CD4-positive, alpha-beta T cell treated with Interleukin-1 beta for 1 hour (primary cell): ENCODE measurements around the gene GGA2.

Experiments
- DNase-seq, 2 donors: peaks; one replicate each; pipeline ENCODE4 v3.0.0-alpha.2; 2020 to 2022

GGA2 gene

GRCh38 chr16:23502466-23502865 is 7.8 kb downstream of the GGA2 start:
- DNase-seq: no peak

- no peak for DNase-seq
Observed at GRCh38 chr16:23501291-23501690, 9.0 kb downstream of the GGA2 start.

GRCh38 chr16:23500862-23501225 is 9.4 kb downstream of the GGA2 start:
- no peak for DNase-seq

- DNase-seq: no peak
Observed at GRCh38 chr16:23500212-23500861, 10.0 kb downstream of the GGA2 start.

GRCh38 chr16:23499801-23500200 is 10.5 kb downstream of the GGA2 start:
- DNase-seq: no peak

- DNase-seq: no peak
Observed at GRCh38 chr16:23498863-23499262, 11.4 kb downstream of the GGA2 start.

- DNase-seq: no peak
Observed at GRCh38 chr16:23497543-23497868, 12.8 kb downstream of the GGA2 start.

- no peak for DNase-seq
Observed at GRCh38 chr16:23496821-23497542, 13.3 kb downstream of the GGA2 start.

GRCh38 chr16:23495671-23496070 is 14.6 kb downstream of the GGA2 start:
- no peak for DNase-seq

- DNase-seq: no peak
Observed at GRCh38 chr16:23494188-23494587, 16.1 kb downstream of the GGA2 start.

- DNase-seq: no peak
Observed at GRCh38 chr16:23491490-23492391, 18.6 kb downstream of the GGA2 start.

- DNase-seq: no peak
Observed at GRCh38 chr16:23486480-23486879, 23.8 kb downstream of the GGA2 start.

- no peak for DNase-seq
Observed at GRCh38 chr16:23485841-23486240, 24.5 kb downstream of the GGA2 start.

- no peak for DNase-seq
Observed at GRCh38 chr16:23485257-23485614, 25.1 kb downstream of the GGA2 start.

- DNase-seq: no peak
Observed at GRCh38 chr16:23484510-23485256, 25.6 kb downstream of the GGA2 start.

GRCh38 chr16:23483492-23483891 is 26.8 kb downstream of the GGA2 start:
- peak; percentile 8 to 33 for DNase-seq

- DNase-seq: peak; percentile 72 to 75
Observed at GRCh38 chr16:23482778-23483177, 27.5 kb downstream of the GGA2 start.

- DNase-seq: no peak
Observed at GRCh38 chr16:23480257-23480656, 30.0 kb downstream of the GGA2 start.

GRCh38 chr16:23479138-23479537 is 31.2 kb downstream of the GGA2 start:
- DNase-seq: no peak

GRCh38 chr16:23478566-23478965 is 31.7 kb downstream of the GGA2 start:
- DNase-seq: no peak

- no peak for DNase-seq
Observed at GRCh38 chr16:23476289-23476688, 34.0 kb downstream of the GGA2 start.

- no peak for DNase-seq
Observed at GRCh38 chr16:23469814-23470213, 40.5 kb downstream of the GGA2 start.
